Nephron (organoid): ENCODE measurements around the gene HDLBP.

Experiments
- H3K27ac Mint-ChIP-seq, 3 experiments: 2 replicates each; pipeline ENCODE4 v1.8.0; 2020; ENCODE audit warnings: mixed read lengths in 3 of 3, mild to moderate bottlenecking in 2 of 3, moderate library complexity in 1 of 3
- H3K27me3 Mint-ChIP-seq: 2 replicates; pipeline ENCODE4 v1.8.0; 2021; ENCODE audit warnings: low read depth, mild to moderate bottlenecking, moderate library complexity, mixed read lengths
- H3K36me3 Mint-ChIP-seq: 2 replicates; pipeline ENCODE4 v1.8.0; 2020; ENCODE audit warnings: low read depth, mixed read lengths
- H3K4me1 Mint-ChIP-seq: 2 replicates; pipeline ENCODE4 v1.8.0; 2020; ENCODE audit warnings: mixed read lengths
- H3K4me3 Mint-ChIP-seq, 3 experiments: 2 replicates each; pipeline ENCODE4 v1.8.0; 2020; ENCODE audit warnings: mild to moderate bottlenecking in 3 of 3, mixed read lengths in 3 of 3, moderate library complexity in 2 of 3
- H3K9me3 Mint-ChIP-seq: 2 replicates; pipeline ENCODE4 v1.8.0; 2020; ENCODE audit warnings: mixed read lengths
- CTCF ChIP-seq, 3 experiments: fragments of 200-600 bp; sonication (generic); IDR thresholded peaks; one replicate each; pipeline ENCODE4 v1.5.0; 2021; ENCODE audit warnings: antibody characterized with exemption in 3 of 3; ENCODE audit not compliant: unreplicated experiment in 3 of 3

Gene HDLBP

DNA sequence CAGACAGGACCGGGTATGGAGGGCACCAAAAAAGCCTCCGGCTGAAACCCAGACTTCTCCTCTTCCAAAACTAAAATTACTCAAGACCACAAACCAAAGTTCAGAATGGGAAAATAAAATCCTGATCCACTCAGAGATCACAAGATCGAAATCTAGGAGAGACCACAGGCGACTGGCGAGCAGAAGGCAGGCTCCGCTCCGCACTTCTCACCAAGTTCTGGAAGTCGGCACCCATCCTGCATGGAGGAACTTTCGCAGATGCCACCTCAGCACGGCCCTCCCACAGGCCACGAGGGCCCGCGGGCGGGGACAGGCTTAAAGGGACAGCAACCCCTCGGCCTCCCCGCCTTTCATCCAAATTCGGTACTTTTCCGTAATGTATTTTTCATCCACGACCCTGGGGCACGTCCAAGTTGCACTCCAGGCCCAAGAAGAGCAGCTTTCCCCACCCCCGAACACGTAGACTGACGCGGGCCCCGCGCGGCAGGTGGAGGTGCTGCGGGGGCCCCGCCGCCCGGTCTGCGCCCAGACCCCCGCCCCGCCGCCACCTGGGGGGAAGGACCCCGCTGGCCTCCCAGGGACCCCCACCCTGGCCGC lies 43.7 kb downstream of the HDLBP start:
- TF ChIP-seq CTCF (IDR thresholded peaks at IDR 0.05; ENCODE audit: unreplicated experiment in 3 of 3), result no peak
- H3K27ac Mint-ChIP-seq, result peak overlapping the region; percentile 90 to 95 (median 90)
- no peaks in the 10 kb centered on the region for H3K27me3 Mint-ChIP-seq
- H3K9me3 Mint-ChIP-seq, result peaks cover 12% of the 10 kb centered on the region
- H3K4me3 Mint-ChIP-seq, result peak overlapping the region; percentile 94 to 99 (median 98)
- H3K4me1 Mint-ChIP-seq, result peaks cover 50% of the 10 kb centered on the region
- H3K36me3 Mint-ChIP-seq, result peaks cover 49% of the 10 kb centered on the region

DNA sequence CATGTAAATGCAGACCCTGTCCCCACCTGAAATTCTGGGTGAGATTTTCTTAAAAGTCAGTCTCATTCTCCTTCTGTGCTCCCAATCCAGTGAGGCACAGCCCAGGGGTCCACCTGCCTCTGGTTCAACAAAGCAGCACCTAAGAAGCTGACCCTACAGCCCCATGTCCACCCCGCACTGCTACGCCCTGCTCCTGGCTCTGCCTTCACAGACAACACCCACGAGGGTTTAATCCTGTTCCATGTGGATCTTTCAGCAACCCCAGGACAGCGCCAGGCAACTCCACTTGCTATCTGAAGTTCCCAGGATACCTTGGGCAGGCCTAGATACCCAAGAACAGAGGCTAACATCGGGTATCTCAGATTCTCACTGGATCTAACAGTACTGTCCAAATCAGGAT lies 44.9 kb downstream of the HDLBP start:
- Mint-ChIP-seq H3K27me3 (no peaks in the 10 kb centered on the region), H3K36me3 (peaks cover 46% of the 10 kb centered on the region), H3K27ac (peak overlapping the region in 1 of 3 experiments; percentile 90), H3K4me1 (peaks cover 50% of the 10 kb centered on the region), H3K9me3 (peaks cover 5% of the 10 kb centered on the region), H3K4me3 (peak overlapping the region; percentile 94 to 99 (median 98))
- TF ChIP-seq CTCF (IDR thresholded peaks at IDR 0.05; ENCODE audit: unreplicated experiment in 3 of 3), result no peak

GRCh38 chr2:241269707-241270520 lies 45.6 kb downstream of the HDLBP start:
- H3K4me3 Mint-ChIP-seq, result peak overlapping the region; percentile 94 to 99 (median 98)
- TF ChIP-seq CTCF (IDR thresholded peaks at IDR 0.05; ENCODE audit: unreplicated experiment in 3 of 3), result no peak
- H3K27me3 Mint-ChIP-seq, result no peaks in the 10 kb centered on the region
- H3K9me3 Mint-ChIP-seq, result no peaks in the 10 kb centered on the region
- no peak overlapping the region for H3K27ac Mint-ChIP-seq
- H3K4me1 Mint-ChIP-seq, result peaks cover 50% of the 10 kb centered on the region
- peaks cover 44% of the 10 kb centered on the region for H3K36me3 Mint-ChIP-seq

DNA sequence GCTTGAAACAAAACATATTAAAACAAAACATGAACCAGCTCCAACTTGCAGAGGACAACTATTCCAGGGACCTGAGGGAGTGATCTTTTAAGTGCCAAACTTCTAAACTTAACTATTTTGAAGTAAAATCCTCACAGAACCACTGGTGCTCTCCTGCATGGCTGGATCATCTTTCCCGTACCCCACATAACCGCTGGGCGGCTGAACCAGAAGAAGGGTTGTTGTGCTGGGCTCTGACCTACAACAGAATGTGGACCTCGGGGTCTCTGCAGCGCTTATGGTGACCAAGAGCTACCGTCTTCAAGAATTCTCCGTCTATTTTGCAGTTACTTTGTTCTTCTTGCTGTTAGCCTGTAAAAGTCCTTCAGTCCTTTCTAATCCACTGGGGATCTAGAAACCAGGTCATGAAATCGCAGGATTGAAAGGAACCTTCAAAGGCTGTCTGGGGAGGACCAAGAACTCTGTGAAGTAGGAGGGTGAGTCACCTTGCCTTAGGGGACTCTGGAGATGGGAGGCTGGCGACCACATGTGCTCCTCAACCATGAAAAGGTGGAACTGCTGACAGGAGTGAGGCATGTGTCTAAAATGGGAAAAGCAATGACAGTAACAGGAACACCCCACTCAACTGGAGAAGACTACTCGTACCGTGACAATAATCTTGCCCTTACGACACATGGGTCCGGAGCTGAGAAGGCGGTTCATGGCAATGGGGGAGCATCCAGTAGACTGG lies 46.6 kb downstream of the HDLBP start:
- Mint-ChIP-seq H3K27ac (no peak overlapping the region), H3K4me1 (peaks cover 48% of the 10 kb centered on the region), H3K36me3 (peaks cover 42% of the 10 kb centered on the region), H3K4me3 (peak overlapping the region; percentile 57 to 75 (median 72)), H3K27me3 (no peaks in the 10 kb centered on the region), H3K9me3 (no peaks in the 10 kb centered on the region)
- no peak for TF ChIP-seq CTCF (IDR thresholded peaks at IDR 0.05; ENCODE audit: unreplicated experiment in 3 of 3)

- H3K27me3 Mint-ChIP-seq, result no peaks in the 10 kb centered on the region
- no peak for TF ChIP-seq CTCF (IDR thresholded peaks at IDR 0.05; ENCODE audit: unreplicated experiment in 3 of 3)
- H3K4me1 Mint-ChIP-seq, result peaks cover 43% of the 10 kb centered on the region
- H3K36me3 Mint-ChIP-seq, result peaks cover 46% of the 10 kb centered on the region
- H3K27ac Mint-ChIP-seq, result no peak overlapping the region
- no peaks in the 10 kb centered on the region for H3K9me3 Mint-ChIP-seq
- H3K4me3 Mint-ChIP-seq, result peak overlapping the region; percentile 45 to 62 (median 57)
Measured at GRCh38 chr2:241268306-241268705, 47.2 kb downstream of the HDLBP start.
